Gastroesophageal sphincter (tissue), 3 donors: ENCODE results near the gene KANK4.

ENCODE experiments used
- CTCF ChIP-seq, 4 experiments: fragments of 200-600 bp in 2 of 4; fragments of 450-650 bp in 2 of 4; sonication (generic) in 1 of 4; IDR thresholded peaks; one replicate each; pipeline ENCODE4 v1.5.1; 2017 to 2019; ENCODE audit warnings: antibody characterized with exemption in 4 of 4, mild to moderate bottlenecking in 2 of 4, moderate library complexity in 2 of 4
- POLR2A ChIP-seq, 2 donors: fragments of 450-650 bp; IDR thresholded peaks; one replicate each; pipeline ENCODE4 v1.6.1; 2017; ENCODE audit warnings: antibody characterized with exemption in 2 of 2, mild to moderate bottlenecking in 2 of 2, moderate library complexity in 1 of 2

- TF ChIP-seq CTCF (IDR thresholded peaks at IDR 0.05) (no peak), POLR2A (IDR thresholded peaks at IDR 0.05) (no peak)
These were observed 39.6 kb upstream of the KANK4 start for GRCh38 chr1:62358665-62359373.
